Measurements from ENCODE around the gene PPM1H.
A peak's percentile ranks its signal among the peaks of the same experiment; 100 is the strongest.

PPM1H gene

DNA sequence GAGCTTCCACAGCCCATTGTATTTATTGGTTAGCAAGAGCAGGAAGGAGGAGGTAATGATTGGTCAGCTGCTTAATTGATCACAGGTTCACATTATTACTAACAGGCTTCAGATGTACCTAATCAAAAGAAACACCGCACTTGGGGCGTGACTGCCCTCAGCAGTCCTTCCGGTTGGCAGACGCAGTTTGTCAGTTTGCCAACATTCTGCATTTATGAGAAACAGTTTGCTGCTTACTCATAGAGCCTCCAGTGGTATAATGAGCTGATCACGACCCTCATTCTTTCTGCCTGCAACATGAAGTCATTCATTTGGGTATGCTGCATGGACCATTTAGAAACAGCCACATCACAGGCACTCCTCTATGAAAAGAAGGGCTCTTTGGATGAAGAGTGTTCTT, 42.5 kb upstream of the PPM1H start:
- POLR2A ChIA-PET: no interaction called here
- H3K9me3 ChIP-seq (ENCODE audit: control insufficient read depth, insufficient read depth, low read depth, low read length): no peaks in the 10 kb centered on the region
- no peaks in the 10 kb centered on the region for H3K36me3 ChIP-seq (ENCODE audit: control insufficient read depth in 2 of 2, insufficient read depth in 1 of 2, low read length in 2 of 2)
- no peak overlapping the region for H3K27ac ChIP-seq (ENCODE audit: extremely low read depth, low read depth, low read length)
- TF ChIP-seq ZNF266 (tag by site-specific recombination; IDR thresholded peaks at IDR 0.05; ENCODE audit: low read depth): peak; percentile 19; the same call in 1 of the 2 replicates
- no peak for TF ChIP-seq ZNF624 (tag by site-specific recombination; IDR thresholded peaks at IDR 0.05)
- no peak overlapping the region for H3K4me3 ChIP-seq (ENCODE audit: low read depth, low read length)
- CTCF ChIA-PET: interaction anchor here (0.7 kb wide), 1 partner anchor 182 kb away, joined by 3 read pairs; no protein-coding TSS in a partner anchor
- H3K4me1 ChIP-seq (ENCODE audit: control insufficient read depth, insufficient read depth, low read length): no peaks in the 10 kb centered on the region

DNA sequence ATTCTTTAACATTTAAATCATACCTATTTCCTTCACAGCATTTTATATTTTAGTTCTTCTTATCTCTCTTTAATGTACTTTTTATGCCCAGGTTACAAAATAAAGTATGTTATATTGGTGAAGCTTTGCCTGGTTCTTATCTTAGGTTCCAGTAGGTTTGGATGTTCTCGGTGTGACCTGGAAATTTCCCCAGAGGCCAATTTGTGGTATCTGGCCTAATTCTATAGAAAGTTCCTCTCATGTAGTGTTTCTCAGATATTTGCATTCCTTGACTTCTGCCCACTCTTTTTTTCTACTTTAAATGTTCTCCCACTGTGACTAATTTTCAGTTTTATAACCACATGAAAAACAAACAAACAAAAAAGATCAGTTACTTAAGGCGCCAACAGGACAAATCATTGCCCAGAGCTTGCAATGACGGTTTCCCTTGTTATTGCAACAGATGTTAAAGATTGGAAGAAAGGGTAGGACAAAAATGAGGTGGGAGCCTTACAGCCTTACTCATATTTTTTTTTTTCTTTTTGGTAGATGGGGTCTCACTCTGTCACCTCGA, 41.2 kb upstream of the PPM1H start:
- ChIA-PET POLR2A (no interaction called here), CTCF (interaction anchor here (0.6 to 1.0 kb wide), 3 partner anchors 18 to 318 kb away, joined by 3 to 4 read pairs (median 3); no protein-coding TSS in a partner anchor)

GRCh38 chr12:62971769-62972525, 37.0 kb upstream of the PPM1H start:
- ChIA-PET POLR2A (interaction anchor here (0.8 to 1.1 kb wide), 2 partner anchors 153 to 183 kb away, joined by 3 to 4 read pairs; no protein-coding TSS in a partner anchor), CTCF (interaction anchor here (1.2 kb wide), 2 partner anchors 11 to 97 kb away, joined by 4 read pairs; no protein-coding TSS in a partner anchor)

More for the DNA sequence above, 41.2 kb upstream of the PPM1H start:
- Histone ChIP-seq H3K36me3 (ENCODE audit: control insufficient read depth in 2 of 2, insufficient read depth in 1 of 2, low read length in 2 of 2) (no peaks in the 10 kb centered on the region), H3K27ac (ENCODE audit: extremely low read depth, low read depth, low read length) (no peak overlapping the region; the same call in 1 of the 2 replicates), H3K9me3 (ENCODE audit: control insufficient read depth, insufficient read depth, low read depth, low read length) (no peaks in the 10 kb centered on the region), H3K4me1 (ENCODE audit: control insufficient read depth, insufficient read depth, low read length) (0 out of 2 replicates have a peak, but pooled peaks cover 3% of the 10 kb centered on the region), H3K4me3 (ENCODE audit: low read depth, low read length) (no peak overlapping the region)
- TF ChIP-seq ZNF16 (tag by site-specific recombination; IDR thresholded peaks at IDR 0.05; ENCODE audit: low read depth) (no peak), ZSCAN30 (tag by site-specific recombination; IDR thresholded peaks at IDR 0.05) (no peak), ZNF660 (tag by site-specific recombination; IDR thresholded peaks at IDR 0.05) (no peak), FEZF1 (tag by site-specific recombination; IDR thresholded peaks at IDR 0.05) (peak; percentile 62), ZNF843 (tag by site-specific recombination; IDR thresholded peaks at IDR 0.05) (peak; percentile 19; the same call in 1 of the 2 replicates), SETDB1 (IDR thresholded peaks at IDR 0.05; ENCODE audit: insufficient read length, low read length) (peak; percentile 51), PRDM6 (tag by site-specific recombination; IDR thresholded peaks at IDR 0.05) (peak; percentile 77), ZNF514 (tag by site-specific recombination; IDR thresholded peaks at IDR 0.05) (no peak)

DNA sequence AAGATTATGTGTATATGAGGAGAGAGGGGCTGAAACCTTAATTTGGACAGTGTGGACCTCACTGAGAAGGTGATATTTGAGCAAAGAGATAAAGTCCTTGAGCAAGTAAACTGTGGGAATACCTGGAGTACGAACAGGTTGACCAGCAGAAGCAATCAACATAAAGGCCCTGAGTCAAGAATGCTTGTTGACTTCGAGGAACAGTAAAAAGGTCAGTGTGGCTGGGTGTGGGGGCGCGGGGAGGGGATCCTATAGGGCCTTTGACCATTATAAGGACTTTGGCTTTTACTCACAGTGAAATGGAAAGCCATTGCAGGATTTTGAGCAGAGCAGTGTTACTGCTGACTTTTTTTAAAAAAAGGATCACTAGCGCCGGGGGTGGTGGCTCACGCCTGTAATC, 34.7 kb upstream of the PPM1H start:
- peaks cover 12% of the 10 kb centered on the region for H3K4me1 ChIP-seq (ENCODE audit: control insufficient read depth, insufficient read depth, low read length)
- H3K27ac ChIP-seq (ENCODE audit: extremely low read depth, low read depth, low read length): no peak overlapping the region
- POLR2A ChIA-PET: no interaction called here
- H3K4me3 ChIP-seq (ENCODE audit: low read depth, low read length): no peak overlapping the region
- CTCF ChIA-PET: interaction anchor here (0.7 kb wide), 1 partner anchor 713 kb away, joined by 3 read pairs; no protein-coding TSS in a partner anchor
- H3K9me3 ChIP-seq (ENCODE audit: control insufficient read depth, insufficient read depth, low read depth, low read length): no peaks in the 10 kb centered on the region
- TF ChIP-seq KLF9 (tag by site-specific recombination; IDR thresholded peaks at IDR 0.05; ENCODE audit: low read depth) (no peak), ZNF366 (tag by site-specific recombination; conservative IDR thresholded peaks at IDR 0.05) (no peak), ZNF324 (tag by site-specific recombination; IDR thresholded peaks at IDR 0.05) (no peak), ZNF792 (tag by site-specific recombination; IDR thresholded peaks at IDR 0.05) (no peak), ZNF169 (tag by site-specific recombination; IDR thresholded peaks at IDR 0.05) (no peak), ZFP41 (tag by site-specific recombination; IDR thresholded peaks at IDR 0.05; ENCODE audit: borderline replicate concordance) (no peak), ZNF544 (tag by site-specific recombination; IDR thresholded peaks at IDR 0.05) (no peak), MZF1 (tag by site-specific recombination; IDR thresholded peaks at IDR 0.05; ENCODE audit: borderline replicate concordance) (no peak), ZNF2 (tag by site-specific recombination; IDR thresholded peaks at IDR 0.05) (no peak)
- TF ChIP-seq, protein P1, sequence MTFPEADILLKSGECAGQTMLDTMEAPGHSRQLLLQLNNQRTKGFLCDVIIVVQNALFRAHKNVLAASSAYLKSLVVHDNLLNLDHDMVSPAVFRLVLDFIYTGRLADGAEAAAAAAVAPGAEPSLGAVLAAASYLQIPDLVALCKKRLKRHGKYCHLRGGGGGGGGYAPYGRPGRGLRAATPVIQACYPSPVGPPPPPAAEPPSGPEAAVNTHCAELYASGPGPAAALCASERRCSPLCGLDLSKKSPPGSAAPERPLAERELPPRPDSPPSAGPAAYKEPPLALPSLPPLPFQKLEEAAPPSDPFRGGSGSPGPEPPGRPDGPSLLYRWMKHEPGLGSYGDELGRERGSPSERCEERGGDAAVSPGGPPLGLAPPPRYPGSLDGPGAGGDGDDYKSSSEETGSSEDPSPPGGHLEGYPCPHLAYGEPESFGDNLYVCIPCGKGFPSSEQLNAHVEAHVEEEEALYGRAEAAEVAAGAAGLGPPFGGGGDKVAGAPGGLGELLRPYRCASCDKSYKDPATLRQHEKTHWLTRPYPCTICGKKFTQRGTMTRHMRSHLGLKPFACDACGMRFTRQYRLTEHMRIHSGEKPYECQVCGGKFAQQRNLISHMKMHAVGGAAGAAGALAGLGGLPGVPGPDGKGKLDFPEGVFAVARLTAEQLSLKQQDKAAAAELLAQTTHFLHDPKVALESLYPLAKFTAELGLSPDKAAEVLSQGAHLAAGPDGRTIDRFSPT (tag by site-specific recombination; IDR thresholded peaks at IDR 0.05): no peak
- no peaks in the 10 kb centered on the region for H3K36me3 ChIP-seq (ENCODE audit: control insufficient read depth in 2 of 2, insufficient read depth in 1 of 2, low read length in 2 of 2)

More at GRCh38 chr12:62971769-62972525, 37.0 kb upstream of the PPM1H start:
- no peaks in the 10 kb centered on the region for H3K9me3 ChIP-seq (ENCODE audit: control insufficient read depth, insufficient read depth, low read depth, low read length)
- H3K4me3 ChIP-seq (ENCODE audit: low read depth, low read length): no peak overlapping the region
- no peak overlapping the region for H3K27ac ChIP-seq (ENCODE audit: extremely low read depth, low read depth, low read length)
- H3K36me3 ChIP-seq (ENCODE audit: control insufficient read depth in 2 of 2, insufficient read depth in 1 of 2, low read length in 2 of 2): no peaks in the 10 kb centered on the region
- H3K4me1 ChIP-seq (ENCODE audit: control insufficient read depth, insufficient read depth, low read length): peaks cover 12% of the 10 kb centered on the region
- TF ChIP-seq KLF10 (tag by site-specific recombination; IDR thresholded peaks at IDR 0.05) (peak; percentile 34; the same call in 1 of the 2 replicates), ZNF341 (tag by site-specific recombination; IDR thresholded peaks at IDR 0.05; ENCODE audit: low read depth) (0 out of 2 replicates have a peak, but pooled peaks have one; percentile 43), KLF17 (tag by site-specific recombination; IDR thresholded peaks at IDR 0.05) (no peak)
